CD4-positive, alpha-beta T cell (primary cell): ENCODE measurements around the gene PLCB2. TPM values are rescaled to one million over a fixed set of nuclear protein-coding genes. Genes with fewer than 3 reads are reported as not detected.

Source experiments
- ATAC-seq: fragments of 200-7000 bp; cut with Tn5 transposase; one replicate; pipeline ENCODE4 v1.10.0; 2022; ENCODE audit warnings: mild to moderate bottlenecking; ENCODE audit not compliant: poor library complexity
- CTCF ChIA-PET: fragments of 350-600 bp; sonication (Branson Sonifier 250); formaldehyde crosslinking; loops from one replicate; lab custom pipeline; 2021; ENCODE audit warnings: antibody characterized with exemption, inconsistent platforms; lab: Charles Lee
- POLR2A ChIA-PET: fragments of 350-600 bp; sonication (Branson Sonifier 250); formaldehyde crosslinking; loops from one replicate; lab custom pipeline; 2021; ENCODE audit warnings: antibody characterized with exemption, inconsistent platforms; lab: Charles Lee
- DNase-seq, 14 experiments: peaks; one replicate each; pipeline ENCODE4 v3.0.0-alpha.2; 2013 to 2020; ENCODE audit warnings: mixed read lengths in 2 of 14
- H3K27ac ChIP-seq, 2 donors: one replicate each; pipeline versions ENCODE4 v1.5.1 to v1.7.0; 2013; ENCODE audit warnings: low read length in 2 of 2, low read depth in 1 of 2, mild to moderate bottlenecking in 1 of 2
- H3K27me3 ChIP-seq, 2 experiments: 1 replicate in 1 of 2; 2 replicates in 1 of 2; pipeline versions ENCODE4 v1.6.1 to v1.7.0; 2013; ENCODE audit warnings: low read length in 2 of 2, control low read depth in 1 of 2, mild to moderate bottlenecking in 1 of 2, moderate library complexity in 1 of 2; ENCODE audit not compliant: insufficient read depth in 2 of 2, control insufficient read depth in 1 of 2
- H3K36me3 ChIP-seq: one replicate; pipeline ENCODE4 v1.6.1; 2013; ENCODE audit warnings: low read length, control low read depth; ENCODE audit not compliant: insufficient read depth
- H3K4me1 ChIP-seq: one replicate; pipeline ENCODE4 v1.6.1; 2013; ENCODE audit warnings: low read length, control low read depth; ENCODE audit not compliant: insufficient read depth
- H3K4me3 ChIP-seq: one replicate; pipeline ENCODE4 v1.5.1; 2013; ENCODE audit warnings: mild to moderate bottlenecking, low read length, moderate library complexity
- H3K9me3 ChIP-seq, 2 experiments: 1 replicate in 1 of 2; 2 replicates in 1 of 2; pipeline versions ENCODE4 v1.6.1 to v1.7.0; 2013; ENCODE audit warnings: low read length in 2 of 2, mild to moderate bottlenecking in 2 of 2, control low read depth in 1 of 2, moderate library complexity in 1 of 2; ENCODE audit not compliant: control insufficient read depth in 1 of 2, insufficient read depth in 1 of 2
- H3K27ac Mint-ChIP-seq: one replicate; pipeline ENCODE4 v1.8.0; 2020; ENCODE audit warnings: mixed read lengths
- H3K27me3 Mint-ChIP-seq: one replicate; pipeline ENCODE4 v1.8.0; 2021; ENCODE audit warnings: mixed read lengths
- H3K36me3 Mint-ChIP-seq: one replicate; pipeline ENCODE4 v1.8.0; 2021; ENCODE audit warnings: low read depth, mixed read lengths
- H3K4me1 Mint-ChIP-seq: one replicate; pipeline ENCODE4 v1.8.0; 2021; ENCODE audit warnings: low read depth, mixed read lengths
- H3K4me3 Mint-ChIP-seq: one replicate; pipeline ENCODE4 v1.8.0; 2020; ENCODE audit warnings: mild to moderate bottlenecking, mixed read lengths
- H3K9me3 Mint-ChIP-seq: one replicate; pipeline ENCODE4 v1.8.0; 2020; ENCODE audit warnings: mixed read lengths
- CTCF ChIP-seq: fragments of 200-600 bp; IDR thresholded peaks from one replicate; pipeline ENCODE4 v1.8.0; 2022; ENCODE audit warnings: antibody characterized with exemption, mild to moderate bottlenecking
- intact Hi-C, 2 experiments: fragments of 100-400 bp; cut with DNase I in 1 of 2; cut with micrococcal nuclease in 1 of 2; formaldehyde crosslinking; loops; one replicate each; pipeline versions ENCODE4 v1.15.1 to v1.9.0; 2023 to 2025; cut with DNase I, micrococcal nuclease
- total RNA-seq, 174 experiments: library from RNA in 2 of 174; stranded (reverse) in 2 of 174; gene quantifications; one replicate each; pipeline ENCODE4 v1.2.3 and lab custom pipeline; 2021 to 2026

The PLCB2 gene
- total RNA-seq, 2 experiments from 2014 or later = 206 to 222 TPM

GRCh38 chr15:40281057-40281800 is 26.5 kb downstream of the PLCB2 start:
- ChIA-PET POLR2A (interaction anchor here (0.8 to 3.5 kb wide), 3 partner anchors 26 to 141 kb away, joined by 3 to 34 read pairs (median 28); partner anchors contain the start of gene PLCB2), CTCF (interaction anchor here (1.1 to 3.8 kb wide), 4 partner anchors 27 to 141 kb away, joined by 3 to 45 read pairs (median 29); partner anchors contain the start of gene PLCB2)
- Histone ChIP-seq H3K4me1 (peaks cover 23% of the 10 kb centered on the region), H3K36me3 (no peaks in the 10 kb centered on the region), H3K27me3 (peaks cover 32 to 44% of the 10 kb centered on the region in 2 experiments), H3K4me3 (no peak overlapping the region), H3K9me3 (peaks cover 0 to 12% of the 10 kb centered on the region in 2 experiments), H3K27ac (no peak overlapping the region)
- intact Hi-C loops = loop anchor here in 1 of 2 experiments (5.0 kb wide), 1 partner anchor 41 kb away; the partner anchor contains the start of gene INAFM2
- peak overlapping the region; percentile 67 for H3K4me3 Mint-ChIP-seq
- DNase-seq = no peak
- no peaks in the 10 kb centered on the region for H3K36me3 Mint-ChIP-seq
- ATAC-seq = no peak
- peaks cover 4% of the 10 kb centered on the region for H3K4me1 Mint-ChIP-seq
- peaks cover 32% of the 10 kb centered on the region for H3K27me3 Mint-ChIP-seq
- TF ChIP-seq CTCF = no peak
- no peak overlapping the region for H3K27ac Mint-ChIP-seq
- no peaks in the 10 kb centered on the region for H3K9me3 Mint-ChIP-seq

DNA sequence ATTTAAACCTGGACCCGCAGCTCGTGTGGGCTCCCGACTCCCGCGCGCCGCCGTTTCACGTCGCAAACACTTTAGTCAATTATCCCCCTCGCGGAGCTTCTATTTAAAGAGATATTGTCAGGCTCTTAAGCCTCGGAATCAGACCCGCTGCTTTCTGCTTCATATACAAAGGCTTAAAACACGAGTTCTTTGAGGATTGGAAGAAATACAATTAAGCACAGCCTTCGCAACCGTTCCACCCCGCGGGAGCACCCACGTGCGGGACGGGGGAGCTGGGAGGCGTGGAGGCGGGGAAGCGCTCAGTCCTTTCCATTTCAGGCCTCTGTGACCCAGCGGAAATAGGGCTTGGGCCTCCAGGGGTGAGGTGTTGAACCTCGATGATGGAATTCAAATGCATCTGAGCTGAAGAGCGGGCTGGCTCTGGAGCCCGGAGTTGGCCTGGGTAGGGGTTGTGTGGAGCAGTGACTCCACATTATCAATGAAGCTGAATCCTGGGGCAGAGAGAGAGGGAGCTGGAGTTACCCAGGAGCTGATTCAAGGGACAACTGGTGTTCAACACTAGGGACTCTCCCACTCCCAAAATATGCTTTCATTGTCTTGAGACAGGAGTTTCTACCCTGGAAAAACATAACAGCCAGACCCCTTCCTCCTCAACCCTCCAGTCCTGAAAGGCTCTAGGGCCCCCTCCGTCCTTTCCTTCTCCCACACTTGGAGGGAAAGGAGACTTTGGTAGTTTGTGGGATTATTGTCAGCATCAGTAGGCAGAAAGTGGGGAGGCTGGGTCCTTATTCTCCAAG is 27.3 kb downstream of the PLCB2 start:
- Mint-ChIP-seq H3K4me3 (peak overlapping the region; percentile 67), H3K36me3 (no peaks in the 10 kb centered on the region), H3K27ac (no peak overlapping the region), H3K9me3 (no peaks in the 10 kb centered on the region), H3K27me3 (peaks cover 32% of the 10 kb centered on the region), H3K4me1 (peaks cover 4% of the 10 kb centered on the region)
- Histone ChIP-seq H3K36me3 (no peaks in the 10 kb centered on the region), H3K4me3 (no peak overlapping the region), H3K27ac (no peak overlapping the region), H3K4me1 (peaks cover 23% of the 10 kb centered on the region), H3K27me3 (peaks cover 32 to 44% of the 10 kb centered on the region in 2 experiments), H3K9me3 (peaks cover 0 to 12% of the 10 kb centered on the region in 2 experiments)
- POLR2A ChIA-PET = interaction anchor here (0.8 to 3.5 kb wide), 2 partner anchors 28 to 141 kb away, joined by 3 to 34 read pairs; partner anchors contain the start of gene PLCB2
- CTCF ChIA-PET = interaction anchor here (1.1 to 3.8 kb wide), 4 partner anchors 29 to 246 kb away, joined by 3 to 45 read pairs (median 25); partner anchors contain the start of gene PLCB2
- intact Hi-C loops = loop anchor here in 1 of 2 experiments (1.0 to 5.0 kb wide), 2 partner anchors 42 to 141 kb away; partner anchors contain the start of gene INAFM2
- no peak for TF ChIP-seq CTCF
- DNase-seq = no peak
- ATAC-seq = no peak
